WTC11 (cell line): Measurements from ENCODE around the gene KLF7. TPM values are rescaled to one million over a fixed set of nuclear protein-coding genes. Genes with fewer than 3 reads are reported as not detected.

Experiments
- ATAC-seq: fragments of 200-7000 bp; cut with Tn5 transposase; 2 replicates; pipeline ENCODE4 v1.10.0; 2021; ENCODE audit warnings: mild to moderate bottlenecking, moderate library complexity
- CTCF ChIA-PET: fragments of 300-600 bp; sonication (Branson Sonifier 250); formaldehyde crosslinking; loops from one replicate; lab custom pipeline; 2021; ENCODE audit warnings: antibody characterized with exemption; lab: Charles Lee
- POLR2A ChIA-PET: fragments of 350-600 bp; sonication (Branson Sonifier 250); formaldehyde crosslinking; loops from one replicate; lab custom pipeline; 2021; ENCODE audit warnings: antibody characterized with exemption; lab: Charles Lee
- DNase-seq: peaks from one replicate; pipeline ENCODE4 v3.0.0; 2021; ENCODE audit warnings: low spot score
- H3K27ac Mint-ChIP-seq: 2 replicates; pipeline ENCODE4 v1.8.0; 2021; ENCODE audit warnings: mixed read lengths
- H3K27me3 Mint-ChIP-seq: 2 replicates; pipeline ENCODE4 v1.8.0; 2021; ENCODE audit warnings: low read depth, mild to moderate bottlenecking, moderate library complexity, mixed read lengths
- H3K36me3 Mint-ChIP-seq: 2 replicates; pipeline ENCODE4 v1.8.0; 2021; ENCODE audit warnings: mixed read lengths
- H3K4me1 Mint-ChIP-seq: 2 replicates; pipeline ENCODE4 v1.8.0; 2022; ENCODE audit warnings: mixed read lengths
- H3K4me3 Mint-ChIP-seq: 2 replicates; pipeline ENCODE4 v1.8.0; 2021; ENCODE audit warnings: mild to moderate bottlenecking, moderate library complexity, mixed read lengths
- H3K9me3 Mint-ChIP-seq: 2 replicates; pipeline ENCODE4 v1.8.0; 2021; ENCODE audit warnings: mixed read lengths
- ESRRA ChIP-seq: sonication (generic); formaldehyde crosslinking; IDR thresholded peaks from 2 replicates; pipeline ENCODE4 v1.8.1; 2022; ENCODE audit warnings: mild to moderate bottlenecking, missing genetic modification reagents, borderline replicate concordance
- NR3C1 ChIP-seq: sonication (generic); formaldehyde crosslinking; conservative IDR thresholded peaks from 2 replicates; pipeline ENCODE4 v1.8.1; 2023; ENCODE audit warnings: low read depth, mild to moderate bottlenecking, missing genetic modification reagents
- microRNA-seq: library from miRNA; unstranded; fragments of <30 nt; microRNA quantifications from one replicate; pipeline ENCODE4 v1.2.0, GENCODE V29; 2022; ENCODE audit warnings: borderline number of aligned reads
- total RNA-seq: library from RNA; stranded (reverse); gene quantifications from 3 replicates; pipeline ENCODE4 v1.2.3, GENCODE V29; 2021
- TF ChIP-seq, protein P1 (sequence below): sonication (generic); formaldehyde crosslinking; IDR thresholded peaks from 2 replicates; pipeline ENCODE4 v1.8.0; 2022; ENCODE audit warnings: mild to moderate bottlenecking, missing genetic modification reagents
- TF ChIP-seq, protein P2 (sequence below): sonication (generic); formaldehyde crosslinking; IDR thresholded peaks from 2 replicates; pipeline ENCODE4 v1.8.1; 2022; ENCODE audit warnings: low read depth, mild to moderate bottlenecking, moderate library complexity, missing genetic modification reagents, borderline replicate concordance
- TF ChIP-seq, protein P3 (sequence below): sonication (generic); formaldehyde crosslinking; IDR thresholded peaks from 2 replicates; pipeline ENCODE4 v1.8.1; 2023; ENCODE audit warnings: mild to moderate bottlenecking, missing genetic modification reagents, moderate library complexity
- TF ChIP-seq, protein P4 (sequence below): sonication (generic); formaldehyde crosslinking; IDR thresholded peaks from 2 replicates; pipeline ENCODE4 v1.8.0; 2022; ENCODE audit warnings: mild to moderate bottlenecking, missing genetic modification reagents

The KLF7 gene
- total RNA-seq, 1 experiment from 2014 or later = 25.4 TPM

DNA sequence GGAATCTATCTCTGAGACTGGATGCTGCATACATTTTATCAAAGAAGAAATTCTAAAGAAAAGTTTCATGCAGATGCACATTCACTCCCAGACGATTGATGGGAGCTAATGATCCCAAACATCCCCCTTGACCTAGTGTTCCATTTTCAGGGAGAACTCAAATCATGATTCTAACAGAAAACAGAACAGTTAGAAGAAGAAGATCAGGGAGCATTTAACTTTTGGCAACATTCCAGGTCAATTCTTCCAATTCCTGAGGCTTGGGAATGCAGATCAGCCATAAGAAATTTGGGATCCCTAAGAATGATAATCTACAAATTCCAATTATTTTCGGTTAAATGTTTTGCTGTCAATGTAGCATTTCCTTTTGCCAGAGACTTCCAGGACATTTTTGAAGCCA lies 129.9 kb downstream of the KLF7 start:
- POLR2A ChIA-PET = no interaction called here
- TF ChIP-seq ESRRA (CRISPR knock-in tag) = no peak
- TF ChIP-seq, protein P1, sequence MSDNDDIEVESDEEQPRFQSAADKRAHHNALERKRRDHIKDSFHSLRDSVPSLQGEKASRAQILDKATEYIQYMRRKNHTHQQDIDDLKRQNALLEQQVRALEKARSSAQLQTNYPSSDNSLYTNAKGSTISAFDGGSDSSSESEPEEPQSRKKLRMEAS = no peak
- Mint-ChIP-seq H3K4me3 (no peak overlapping the region), H3K27ac (no peak overlapping the region), H3K9me3 (peaks cover 31% of the 10 kb centered on the region), H3K36me3 (peaks cover 13% of the 10 kb centered on the region), H3K27me3 (peaks cover 2% of the 10 kb centered on the region; the same call in 1 of the 2 replicates), H3K4me1 (peaks cover 35% of the 10 kb centered on the region)
- DNase-seq (no peak), ATAC-seq (no peak)
- CTCF ChIA-PET = no interaction called here

DNA sequence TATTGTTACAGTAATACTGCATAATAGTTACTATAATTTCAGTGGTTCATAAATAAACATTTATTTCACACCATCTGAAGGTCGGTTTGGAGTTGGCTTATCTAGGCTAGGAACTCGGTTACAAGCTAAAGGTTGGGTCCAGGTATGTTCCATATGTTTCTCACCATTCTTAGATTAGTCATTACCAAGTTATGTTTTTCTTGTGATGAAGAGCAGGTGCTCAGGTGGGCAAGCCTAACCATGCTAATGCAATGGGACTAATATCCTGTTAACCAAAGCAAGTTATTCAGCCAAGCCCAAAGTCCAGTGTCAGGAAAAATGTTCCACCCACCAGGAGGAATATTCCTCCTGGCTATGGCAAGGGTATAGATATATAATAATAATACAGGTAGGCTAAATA lies 133.3 kb downstream of the KLF7 start:
- TF ChIP-seq, protein P2, sequence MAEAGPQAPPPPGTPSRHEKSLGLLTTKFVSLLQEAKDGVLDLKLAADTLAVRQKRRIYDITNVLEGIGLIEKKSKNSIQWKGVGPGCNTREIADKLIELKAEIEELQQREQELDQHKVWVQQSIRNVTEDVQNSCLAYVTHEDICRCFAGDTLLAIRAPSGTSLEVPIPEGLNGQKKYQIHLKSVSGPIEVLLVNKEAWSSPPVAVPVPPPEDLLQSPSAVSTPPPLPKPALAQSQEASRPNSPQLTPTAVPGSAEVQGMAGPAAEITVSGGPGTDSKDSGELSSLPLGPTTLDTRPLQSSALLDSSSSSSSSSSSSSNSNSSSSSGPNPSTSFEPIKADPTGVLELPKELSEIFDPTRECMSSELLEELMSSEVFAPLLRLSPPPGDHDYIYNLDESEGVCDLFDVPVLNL (CRISPR knock-in tag) = no peak
- no peak for TF ChIP-seq NR3C1 (CRISPR knock-in tag)
- TF ChIP-seq, protein P3, sequence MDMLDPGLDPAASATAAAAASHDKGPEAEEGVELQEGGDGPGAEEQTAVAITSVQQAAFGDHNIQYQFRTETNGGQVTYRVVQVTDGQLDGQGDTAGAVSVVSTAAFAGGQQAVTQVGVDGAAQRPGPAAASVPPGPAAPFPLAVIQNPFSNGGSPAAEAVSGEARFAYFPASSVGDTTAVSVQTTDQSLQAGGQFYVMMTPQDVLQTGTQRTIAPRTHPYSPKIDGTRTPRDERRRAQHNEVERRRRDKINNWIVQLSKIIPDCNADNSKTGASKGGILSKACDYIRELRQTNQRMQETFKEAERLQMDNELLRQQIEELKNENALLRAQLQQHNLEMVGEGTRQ (CRISPR knock-in tag) = no peak
- TF ChIP-seq, protein P4, sequence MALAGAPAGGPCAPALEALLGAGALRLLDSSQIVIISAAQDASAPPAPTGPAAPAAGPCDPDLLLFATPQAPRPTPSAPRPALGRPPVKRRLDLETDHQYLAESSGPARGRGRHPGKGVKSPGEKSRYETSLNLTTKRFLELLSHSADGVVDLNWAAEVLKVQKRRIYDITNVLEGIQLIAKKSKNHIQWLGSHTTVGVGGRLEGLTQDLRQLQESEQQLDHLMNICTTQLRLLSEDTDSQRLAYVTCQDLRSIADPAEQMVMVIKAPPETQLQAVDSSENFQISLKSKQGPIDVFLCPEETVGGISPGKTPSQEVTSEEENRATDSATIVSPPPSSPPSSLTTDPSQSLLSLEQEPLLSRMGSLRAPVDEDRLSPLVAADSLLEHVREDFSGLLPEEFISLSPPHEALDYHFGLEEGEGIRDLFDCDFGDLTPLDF = no peak
- TF ChIP-seq, all 79 proteins: peak for 0
- H3K27ac Mint-ChIP-seq = no peak overlapping the region
- peaks cover 2% of the 10 kb centered on the region; the same call in 1 of the 2 replicates for H3K27me3 Mint-ChIP-seq
- H3K9me3 Mint-ChIP-seq = peaks cover 35% of the 10 kb centered on the region
- H3K4me1 Mint-ChIP-seq = peaks cover 11% of the 10 kb centered on the region
- H3K4me3 Mint-ChIP-seq = no peak overlapping the region
- CTCF ChIA-PET = no interaction called here
- no peak for ATAC-seq
- no peak for DNase-seq
- H3K36me3 Mint-ChIP-seq = peaks cover 16% of the 10 kb centered on the region
- POLR2A ChIA-PET = no interaction called here

Small RNAs within 50 kb of the gene (microRNA-seq; reads per million reads assigned to microRNA genes)
- gene MIR2355 (9.8 reads per million, percentile 26 among the genes with 10 or more reads in this experiment), gene MIR7845 (4.2 reads per million, percentile 9 among the genes with 10 or more reads in this experiment)

Other genes with a start within 250 kb of the KLF7 start
- 0.37 to 1.2 TPM (median 0.46 TPM) in 3 replicates for gene CPO, start 226.4 kb downstream of the KLF7 start, total RNA-seq